ENCODE measurements around the gene CAMK2A.

The CAMK2A gene

GRCh38 chr5:150316320-150316719 lies 26.7 kb upstream of the CAMK2A start:
- no peak for DNase-seq (ENCODE audit: low read depth)

DNA sequence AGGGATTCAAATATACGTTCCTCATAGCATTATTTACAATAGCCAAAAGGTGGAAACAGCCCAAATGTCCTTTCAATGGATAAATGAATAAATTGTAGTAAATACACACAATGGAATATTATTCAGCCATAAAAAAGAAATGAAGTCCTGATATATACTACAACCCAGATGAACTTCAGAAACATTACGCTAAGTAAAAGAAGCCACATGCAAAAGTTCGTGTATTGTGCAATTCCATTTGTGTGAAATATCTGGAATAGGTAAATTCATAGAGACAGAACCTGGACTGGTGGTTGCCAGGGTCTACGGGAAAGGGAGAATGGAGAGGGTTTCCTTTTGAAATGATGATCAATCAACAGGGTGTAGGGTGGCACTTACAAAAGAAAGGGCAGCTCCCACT lies 25.7 kb upstream of the CAMK2A start:
- no peak for DNase-seq (ENCODE audit: low read depth)

DNA sequence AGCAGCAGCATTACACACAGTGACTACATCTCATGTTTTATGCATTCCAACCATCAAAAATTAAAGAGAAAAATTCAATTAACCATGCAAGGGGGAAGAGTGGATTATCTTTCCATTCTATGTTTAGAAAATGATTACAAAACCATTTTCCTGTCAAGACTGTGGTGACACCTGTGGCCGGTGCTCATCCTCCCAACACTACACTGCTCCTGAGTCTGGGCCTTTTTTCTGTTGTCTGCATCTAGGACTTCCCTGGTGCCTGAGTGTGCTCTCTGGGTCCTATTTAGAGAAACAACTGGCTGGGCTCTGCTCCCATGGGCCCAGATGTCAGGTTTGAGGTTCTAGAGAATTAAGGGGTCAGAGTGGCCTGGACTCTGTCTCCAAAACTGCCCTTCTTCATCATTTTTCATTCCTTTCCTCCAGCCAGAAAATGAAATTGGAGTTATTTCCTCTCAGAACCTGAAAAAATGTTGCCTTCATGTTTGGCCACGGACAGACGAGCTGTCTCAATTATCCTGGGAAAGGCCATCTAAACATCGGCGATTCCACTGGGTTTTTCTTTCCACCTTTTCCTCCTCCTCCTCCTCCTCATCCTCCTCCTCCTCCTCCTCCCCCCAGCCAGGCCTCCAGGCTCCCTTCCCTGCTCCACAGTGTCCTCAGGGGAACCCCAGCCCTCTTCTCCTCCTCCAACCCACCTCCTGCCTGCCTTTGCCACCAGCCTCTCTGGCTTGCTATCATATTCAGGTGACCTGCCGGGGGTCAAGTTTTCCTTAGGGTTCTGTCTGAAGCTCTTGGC lies 24.5 kb upstream of the CAMK2A start:
- DNase-seq (ENCODE audit: low read depth) = no peak

GRCh38 chr5:150313501-150313900 lies 23.9 kb upstream of the CAMK2A start:
- DNase-seq (ENCODE audit: low read depth) = no peak

DNA sequence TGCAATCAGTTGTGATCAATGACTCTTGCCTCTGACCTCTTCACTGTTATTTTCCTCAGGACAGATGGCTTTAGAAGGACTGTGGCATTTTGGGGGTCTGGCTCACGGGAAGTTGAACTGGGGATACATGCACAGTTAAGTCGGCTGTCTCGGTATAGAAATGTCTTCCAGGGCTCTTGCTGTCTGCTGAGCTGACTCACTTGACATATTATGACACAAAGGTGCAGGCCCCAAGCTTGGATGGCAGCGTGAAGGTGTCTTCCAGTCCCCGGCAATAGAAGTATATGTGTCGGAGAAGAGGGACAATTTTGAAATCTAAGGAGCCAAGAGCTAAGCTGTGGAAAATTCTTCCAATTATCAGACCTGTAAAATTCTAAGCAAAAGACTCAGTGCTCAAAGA lies 22.9 kb upstream of the CAMK2A start:
- no peak for DNase-seq (ENCODE audit: low read depth)

DNA sequence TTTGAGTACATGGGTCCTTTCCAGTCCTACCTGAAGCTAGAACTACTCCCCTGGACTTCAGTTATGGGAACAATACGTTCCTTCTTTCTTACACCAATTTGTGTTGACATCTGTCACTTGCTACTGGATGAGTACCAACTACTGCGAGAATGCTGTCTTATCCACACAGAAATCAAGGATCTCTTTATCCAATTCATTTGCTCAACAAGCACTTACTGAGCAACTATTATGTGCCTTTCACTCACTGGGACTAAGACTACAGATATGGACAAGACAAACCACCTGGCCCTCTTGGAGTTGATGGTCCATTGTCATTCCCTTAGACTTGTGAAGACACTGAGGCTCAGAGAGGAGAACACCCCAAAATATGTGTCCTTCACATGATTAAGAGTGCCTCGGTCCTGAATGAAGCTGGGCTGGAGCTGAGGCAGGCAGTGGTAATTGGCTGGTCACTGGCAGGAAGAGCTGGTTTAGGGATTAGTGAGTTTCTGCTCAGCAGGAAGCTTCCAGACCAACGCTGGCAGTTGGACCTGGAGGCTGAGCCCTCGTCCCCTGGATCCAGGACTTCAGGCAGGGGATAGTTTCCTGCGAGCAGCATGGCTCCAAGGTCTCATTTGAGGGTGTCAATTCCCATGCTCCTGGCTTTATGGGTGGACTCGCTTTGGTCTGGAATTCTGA lies 21.6 kb upstream of the CAMK2A start:
- DNase-seq (ENCODE audit: low read depth) = no peak

DNA sequence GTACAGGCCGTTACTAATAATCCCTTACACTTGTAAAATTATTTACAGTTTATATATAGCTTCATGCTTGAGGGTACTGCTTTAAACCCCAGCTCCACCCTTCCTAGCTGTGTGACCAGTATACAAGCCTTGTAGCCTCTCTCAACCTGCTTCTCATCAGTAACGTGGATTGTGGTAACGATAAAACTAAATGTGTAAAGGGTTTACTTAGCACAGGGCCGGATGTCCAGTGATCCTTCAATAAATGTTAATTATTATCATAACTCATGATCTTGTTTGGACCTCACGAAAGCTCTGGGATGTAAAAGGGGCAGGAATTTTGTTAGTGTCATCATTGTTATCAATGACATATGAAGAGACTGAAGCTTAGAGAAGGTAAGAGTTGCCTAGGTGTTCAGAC lies 20.7 kb upstream of the CAMK2A start:
- no peak for DNase-seq (ENCODE audit: low read depth)

DNA sequence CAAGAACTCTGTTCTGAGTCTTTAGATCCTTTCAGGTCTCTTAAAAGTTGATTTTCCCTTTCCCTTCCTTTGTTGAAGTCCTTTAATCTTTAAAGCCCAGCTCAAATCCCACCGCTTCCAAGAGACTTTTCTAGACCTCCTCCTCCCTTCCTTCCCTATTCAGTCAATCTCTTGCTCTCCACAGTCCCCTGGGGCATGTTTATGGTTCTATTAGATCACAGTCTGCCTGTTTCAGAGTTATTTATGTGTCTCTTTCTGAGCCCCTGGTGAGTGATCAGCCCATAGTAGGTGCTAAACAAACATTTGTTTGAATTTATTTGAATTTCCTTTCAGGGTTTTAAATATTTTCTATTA lies 20.3 kb upstream of the CAMK2A start:
- DNase-seq (ENCODE audit: low read depth) = no peak

- DNase-seq (ENCODE audit: low read depth) = no peak
Observed at GRCh38 chr5:150309101-150309885, 19.7 kb upstream of the CAMK2A start.

DNA sequence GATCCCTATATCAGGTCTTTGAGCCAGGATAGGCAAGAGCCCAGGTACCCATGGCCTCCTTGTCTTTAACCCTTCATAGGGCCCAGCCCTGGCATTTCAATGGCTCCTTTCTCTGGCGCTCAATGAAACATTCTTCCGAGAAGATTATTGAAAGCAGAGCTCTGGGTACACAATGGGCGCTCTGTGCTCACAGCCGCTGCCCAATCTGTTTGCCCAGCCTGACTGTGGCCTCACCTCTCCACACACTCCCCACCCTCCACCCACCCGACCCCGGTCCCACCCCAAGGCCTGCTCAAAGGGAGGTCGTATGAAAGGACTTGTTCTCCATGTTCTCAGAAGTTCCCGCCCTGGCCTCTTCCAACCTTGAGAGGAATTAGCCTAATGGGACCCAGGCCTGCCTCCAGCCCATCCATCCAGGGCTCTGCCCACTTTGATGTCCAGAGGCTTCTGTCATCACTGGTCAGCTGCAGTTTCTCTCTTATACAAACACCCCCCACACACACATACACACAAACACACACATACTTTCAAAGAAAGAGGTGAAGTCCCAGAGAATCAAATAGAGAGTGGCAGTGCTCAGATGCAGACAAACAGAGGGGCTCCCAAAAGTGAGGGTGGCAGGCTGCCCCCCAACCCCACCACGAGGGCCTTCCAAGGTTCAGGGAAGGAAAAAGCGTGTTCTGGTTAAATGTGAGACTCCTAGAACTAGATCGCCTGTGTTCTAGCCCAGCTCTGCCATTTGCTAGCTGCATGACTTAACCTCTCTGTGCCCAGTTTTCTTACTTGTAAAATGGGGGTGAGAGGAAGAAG lies 18.2 kb upstream of the CAMK2A start:
- DNase-seq (ENCODE audit: low read depth) = no peak

DNA sequence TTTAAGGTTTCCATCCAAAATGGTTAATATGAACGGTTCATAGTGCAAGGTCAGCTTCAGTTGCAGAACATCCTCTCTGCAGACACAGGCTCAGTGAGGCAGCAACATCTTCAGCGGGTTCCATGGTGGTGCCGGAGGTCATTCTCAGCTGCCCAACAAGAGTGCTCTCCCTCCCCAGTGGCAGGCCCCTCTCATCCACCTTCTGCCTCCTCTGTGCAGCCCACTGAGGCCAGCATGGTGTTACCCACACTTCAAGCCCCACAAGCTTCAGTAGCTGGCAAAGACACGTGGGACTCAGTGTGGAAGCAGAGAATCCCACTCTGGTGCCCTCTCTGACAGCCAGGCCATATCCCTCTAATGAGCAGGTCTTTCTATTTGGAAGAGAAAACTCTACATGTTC lies 17.2 kb upstream of the CAMK2A start:
- no peak for DNase-seq (ENCODE audit: low read depth)

GRCh38 chr5:150305557-150305956 lies 16.0 kb upstream of the CAMK2A start:
- DNase-seq (ENCODE audit: low read depth) = no peak

GRCh38 chr5:150305095-150305494 lies 15.5 kb upstream of the CAMK2A start:
- no peak for DNase-seq (ENCODE audit: low read depth)

DNA sequence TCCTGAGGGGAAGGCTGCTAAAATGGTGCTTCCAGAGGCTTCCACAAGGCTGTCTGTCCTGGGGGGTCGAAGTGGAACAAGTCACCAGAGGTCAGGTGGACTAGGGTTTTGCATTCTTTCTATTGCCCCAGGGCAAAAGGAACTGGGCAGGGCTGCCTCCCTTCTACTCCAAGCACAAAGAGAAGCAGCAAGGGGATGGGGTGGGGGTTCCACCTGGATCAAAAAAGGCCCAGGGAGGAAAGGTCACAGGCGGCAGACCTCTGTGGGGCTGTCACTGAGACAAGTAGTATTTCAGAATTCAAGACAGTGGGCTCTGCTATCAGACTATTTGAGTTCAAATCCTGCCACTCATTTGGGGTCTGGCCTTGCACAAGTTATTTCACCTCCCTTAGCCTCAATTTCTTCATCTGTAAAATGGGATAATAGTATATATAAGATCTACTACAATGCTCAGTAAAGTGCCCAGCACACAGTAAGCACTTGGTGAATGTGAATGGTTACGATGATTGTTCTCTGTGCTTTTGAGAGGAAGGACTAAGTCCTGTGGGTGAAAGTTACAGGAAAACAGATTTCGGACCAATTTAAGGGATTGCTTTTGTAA lies 15.0 kb upstream of the CAMK2A start:
- no peak for DNase-seq (ENCODE audit: low read depth)

DNA sequence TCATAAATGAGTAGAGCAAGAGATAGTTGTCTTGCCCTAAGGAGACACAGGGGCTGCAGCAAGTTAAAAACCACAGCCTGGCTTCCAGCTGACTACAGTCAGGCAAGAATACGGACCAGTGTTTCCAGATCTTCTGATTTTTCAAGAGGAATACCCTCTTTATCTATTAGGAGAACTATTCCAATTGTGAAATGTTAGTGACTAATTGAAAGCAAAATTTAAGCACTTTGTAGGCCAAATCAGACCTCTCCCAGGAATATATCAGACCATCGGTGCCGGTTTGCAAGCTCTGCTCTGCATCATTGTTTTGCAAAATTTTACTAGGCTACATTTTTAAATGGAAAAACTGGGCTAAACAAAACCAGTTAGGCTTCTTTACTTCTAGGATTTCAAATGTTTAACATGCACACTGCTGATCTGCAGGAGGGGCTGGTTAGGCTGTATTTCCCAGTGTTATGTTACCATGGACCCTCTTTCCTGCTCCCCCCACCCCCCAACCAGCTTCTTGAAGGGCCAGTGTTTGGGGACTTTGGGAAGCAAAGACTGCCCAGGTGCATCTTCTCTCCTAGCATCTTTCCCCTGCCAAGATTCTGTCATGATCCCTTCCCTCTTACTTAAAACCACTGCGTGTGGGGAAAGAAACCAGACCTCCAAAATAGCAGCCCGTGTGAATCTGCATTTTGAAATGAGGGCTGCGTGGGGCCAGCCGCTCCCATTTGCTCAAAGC lies 14.2 kb upstream of the CAMK2A start:
- no peak for DNase-seq (ENCODE audit: low read depth)

- no peak for DNase-seq (ENCODE audit: low read depth)
Observed at GRCh38 chr5:150303070-150303615, 13.6 kb upstream of the CAMK2A start.

GRCh38 chr5:150302301-150303069 lies 12.9 kb upstream of the CAMK2A start, which contains the start of gene ARSI:
Gene ARSI (minus strand): TSS chr5:150302905. CDS start chr5:150302373, 532 bp downstream.
- DNase-seq (ENCODE audit: low read depth) = no peak

- no peak for DNase-seq (ENCODE audit: low read depth)
Observed at GRCh38 chr5:150301901-150302300, 12.3 kb upstream of the CAMK2A start.

GRCh38 chr5:150301170-150301505 lies 11.6 kb upstream of the CAMK2A start:
- DNase-seq (ENCODE audit: low read depth) = no peak

Data from GM04503 (cell line).